ENCODE results near the gene SLC3A2. TPM values are rescaled to one million over a fixed set of nuclear protein-coding genes. Genes with fewer than 3 reads are reported as not detected.
"Not testable (repeated sequence)": the region's sequence is repeated elsewhere in the genome, so short reads cannot be mapped to it uniquely, and the experiment has no call there.

Gene SLC3A2
- total RNA-seq, 2 experiments from 2014 or later, result 443 to 455 TPM

- ChIA-PET POLR2A (interaction anchor here (0.7 kb wide), 1 partner anchor 24 kb away, joined by 12 read pairs; no protein-coding TSS in a partner anchor), CTCF (no interaction called here)
Observed at GRCh38 chr11:62847767-62848314, 32.9 kb upstream of the SLC3A2 start.

- ChIA-PET POLR2A (interaction anchor here (0.6 to 9.4 kb wide), 13 partner anchors 10 to 124 kb away, joined by 3 to 249 read pairs (median 4); partner anchors contain the start of genes HNRNPUL2, SLC3A2, STX5 and TMEM179B), CTCF (interaction anchor here (0.7 to 1.1 kb wide), 3 partner anchors 8 to 30 kb away, joined by 3 read pairs; no protein-coding TSS in a partner anchor)
Observed at GRCh38 chr11:62850911-62851806, 29.5 kb upstream of the SLC3A2 start.

DNA sequence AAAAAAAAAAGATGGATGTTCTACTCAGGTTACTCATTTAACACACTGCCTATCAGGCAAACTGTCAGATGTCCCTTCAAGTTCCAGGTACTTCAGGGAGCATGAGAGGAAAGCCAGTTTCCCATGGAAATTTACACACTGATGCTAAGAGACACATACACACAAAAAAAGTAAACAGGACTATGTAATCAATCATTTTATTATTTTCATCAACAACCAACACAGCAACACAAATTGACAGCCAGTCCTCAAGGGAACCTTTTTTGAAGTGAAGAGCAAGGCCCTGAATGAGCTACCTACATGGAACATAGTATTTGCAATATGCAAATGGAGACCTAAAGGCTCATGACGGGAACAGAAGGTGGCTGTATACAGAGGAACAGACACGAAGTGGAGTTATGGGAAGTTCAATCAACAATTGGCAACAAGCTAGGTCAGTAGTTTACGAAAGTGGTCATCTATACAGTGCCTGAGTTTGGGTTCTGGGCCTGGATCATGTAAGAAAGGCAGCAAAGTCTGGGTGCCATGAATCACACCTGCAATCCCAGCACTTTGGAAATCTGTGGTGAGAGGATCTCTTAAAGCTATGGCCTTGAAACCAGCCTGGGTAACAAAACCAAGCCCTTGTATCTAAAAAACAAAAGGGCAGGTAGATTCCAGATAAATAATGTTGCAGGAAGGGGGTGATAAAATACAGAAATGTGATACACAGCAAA is 28.7 kb upstream of the SLC3A2 start:
- POLR2A ChIA-PET, result interaction anchor here (0.6 to 9.4 kb wide), 8 partner anchors 11 to 211 kb away, joined by 3 to 249 read pairs (median 6); partner anchors contain the start of genes HNRNPUL2, SLC3A2, STX5 and TEX54
- CTCF ChIA-PET, result interaction anchor here (1.1 kb wide), 2 partner anchors 30 to 65 kb away, joined by 3 to 5 read pairs; partner anchors contain the start of gene TMEM179B

GRCh38 chr11:62852523-62853188 is 28.0 kb upstream of the SLC3A2 start:
- POLR2A ChIA-PET, result interaction anchor here (0.6 to 9.4 kb wide), 4 partner anchors 12 to 212 kb away, joined by 6 to 249 read pairs (median 106); partner anchors contain the start of genes SLC3A2, STX5, TEX54 and WDR74
- CTCF ChIA-PET, result interaction anchor here (1.1 to 4.0 kb wide), 3 partner anchors 12 to 66 kb away, joined by 3 to 23 read pairs (median 5); partner anchors contain the start of genes TMEM179B and WDR74

DNA sequence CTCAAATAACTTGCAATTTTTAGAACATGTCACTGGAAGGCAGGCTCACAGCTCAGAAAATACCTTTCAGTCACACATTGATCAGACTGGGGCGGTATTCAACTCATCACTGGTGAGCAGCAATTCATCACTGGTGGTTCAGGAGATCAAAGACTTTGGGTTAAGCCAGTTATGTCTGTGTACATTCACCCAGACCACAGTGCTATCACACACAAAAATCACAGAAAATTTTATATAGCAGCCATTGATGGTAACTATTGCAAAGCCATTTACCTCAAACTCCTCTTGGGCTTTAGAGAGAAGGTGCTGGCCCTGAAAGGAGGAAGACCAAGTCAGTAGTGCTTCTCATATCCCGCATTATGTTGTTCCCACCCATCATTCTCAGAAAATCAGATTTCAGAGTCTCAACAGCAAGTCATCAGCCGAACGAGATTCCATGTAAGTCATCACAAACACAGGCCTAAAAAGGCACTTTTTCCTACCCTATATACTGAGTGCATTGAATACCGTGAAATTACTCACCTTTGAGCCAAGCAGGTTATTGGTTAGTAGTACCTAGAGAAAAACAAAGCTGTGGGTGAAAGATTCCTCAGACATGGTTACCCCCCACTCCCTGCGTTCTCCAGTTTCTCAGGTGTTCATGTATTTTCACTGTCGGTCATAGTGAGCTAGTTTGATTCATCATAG is 27.3 kb upstream of the SLC3A2 start:
- ChIA-PET CTCF (interaction anchor here (1.1 to 5.5 kb wide), 5 partner anchors 10 to 66 kb away, joined by 3 to 46 read pairs (median 23); partner anchors contain the start of genes SLC3A2, TMEM179B and WDR74), POLR2A (interaction anchor here (0.6 to 9.4 kb wide), 11 partner anchors 8 to 250 kb away, joined by 3 to 249 read pairs (median 7); partner anchors contain the start of genes C11orf98, CSKMT, SLC3A2 and STX5)

- CTCF ChIA-PET, result interaction anchor here (1.1 to 5.5 kb wide), 6 partner anchors 10 to 67 kb away, joined by 3 to 46 read pairs (median 16); partner anchors contain the start of genes SLC3A2, TMEM179B and WDR74
- POLR2A ChIA-PET, result interaction anchor here (0.6 to 9.4 kb wide), 19 partner anchors 8 to 263 kb away, joined by 3 to 249 read pairs (median 7); partner anchors contain the start of genes C11orf98, CSKMT, HNRNPUL2 and LBHD1
Observed at GRCh38 chr11:62854013-62854824, 26.5 kb upstream of the SLC3A2 start.

GRCh38 chr11:62854825-62855570 is 25.7 kb upstream of the SLC3A2 start:
- CTCF ChIA-PET, result interaction anchor here (1.2 to 5.5 kb wide), 5 partner anchors 9 to 68 kb away, joined by 3 to 46 read pairs (median 23); partner anchors contain the start of genes SLC3A2, TMEM179B and WDR74

GRCh38 chr11:62855571-62856332 is 24.9 kb upstream of the SLC3A2 start:
- ChIA-PET CTCF (interaction anchor here (0.7 to 5.5 kb wide), 5 partner anchors 8 to 68 kb away, joined by 3 to 46 read pairs (median 23); partner anchors contain the start of genes SLC3A2, TMEM179B and WDR74), POLR2A (interaction anchor here (0.5 to 9.4 kb wide), 28 partner anchors 11 to 313 kb away, joined by 3 to 249 read pairs (median 4); partner anchors contain the start of genes C11orf98, CSKMT, HNRNPUL2 and LBHD1)

More at GRCh38 chr11:62854825-62855570, 25.7 kb upstream of the SLC3A2 start:
- POLR2A ChIA-PET, result interaction anchor here (0.7 to 9.4 kb wide), 20 partner anchors 10 to 312 kb away, joined by 3 to 249 read pairs (median 7); partner anchors contain the start of genes C11orf98, CSKMT, HNRNPUL2 and LBHD1

DNA sequence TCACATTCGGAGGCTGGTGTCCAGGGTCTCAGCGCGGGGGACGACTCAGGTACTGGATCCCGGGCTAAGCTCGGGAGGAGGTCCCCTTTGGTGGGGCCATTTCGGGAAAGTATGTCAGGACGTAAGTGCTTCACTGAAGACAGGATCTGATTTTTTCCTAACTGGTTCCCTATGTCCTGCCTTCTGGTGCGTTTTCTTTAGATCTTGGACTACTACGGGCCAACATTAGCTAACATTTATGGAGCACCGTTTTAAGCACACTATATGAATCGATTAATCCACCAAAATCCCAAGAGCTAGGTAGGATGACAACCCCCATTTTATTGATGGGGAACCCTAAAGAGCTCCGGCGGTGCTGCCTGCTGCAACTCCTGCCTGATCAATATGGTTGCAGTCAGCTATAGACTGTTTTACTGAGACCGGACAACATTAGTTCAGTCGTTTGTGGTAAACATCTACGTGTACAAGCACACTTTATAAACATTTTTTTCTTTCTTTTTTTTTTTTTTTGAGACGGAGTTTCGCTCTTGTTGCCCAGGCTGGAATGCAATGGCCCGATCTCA is 24.3 kb upstream of the SLC3A2 start:
- CTCF ChIA-PET, result interaction anchor here (0.7 to 5.5 kb wide), 4 partner anchors 9 to 69 kb away, joined by 3 to 46 read pairs (median 24); partner anchors contain the start of genes SLC3A2, TMEM179B and WDR74
- POLR2A ChIA-PET, result interaction anchor here (0.5 to 9.4 kb wide), 28 partner anchors 15 to 313 kb away, joined by 3 to 249 read pairs (median 5); partner anchors contain the start of genes C11orf98, CSKMT, HNRNPUL2 and LBHD1

- CTCF ChIA-PET, result interaction anchor here (0.7 to 5.5 kb wide), 3 partner anchors 11 to 70 kb away, joined by 7 to 46 read pairs (median 25); partner anchors contain the start of genes SLC3A2 and TMEM179B
- POLR2A ChIA-PET, result interaction anchor here (0.7 to 9.4 kb wide), 4 partner anchors 17 to 286 kb away, joined by 3 to 249 read pairs (median 88); partner anchors contain the start of genes SLC3A2 and WDR74
Observed at GRCh38 chr11:62857541-62857982, 23.1 kb upstream of the SLC3A2 start.

DNA sequence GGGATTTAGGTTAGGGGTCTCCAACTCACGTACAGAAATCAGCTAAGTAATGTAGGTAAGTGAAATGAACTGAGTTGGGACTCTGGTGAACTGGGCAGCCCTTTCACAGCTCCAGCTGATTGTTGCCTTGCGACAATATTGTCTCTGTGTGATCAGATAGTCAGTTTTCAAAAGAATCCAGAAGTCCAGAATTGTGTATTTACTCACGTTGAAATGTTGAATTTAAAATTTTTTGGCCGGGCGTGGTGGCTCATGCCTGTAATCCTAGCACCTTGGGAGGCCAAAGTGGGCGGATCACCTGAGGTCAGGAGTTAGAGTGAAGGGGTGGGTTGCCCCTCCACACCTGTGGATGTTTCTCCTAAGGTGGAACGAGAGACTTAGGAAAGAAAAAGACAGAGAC is 22.5 kb upstream of the SLC3A2 start:
- POLR2A ChIA-PET, result interaction anchor here (0.7 to 9.4 kb wide), 3 partner anchors 17 to 287 kb away, joined by 6 to 249 read pairs (median 170); partner anchors contain the start of genes SLC3A2 and WDR74
- CTCF ChIA-PET, result interaction anchor here (0.7 to 5.5 kb wide), 3 partner anchors 10 to 71 kb away, joined by 7 to 46 read pairs (median 25); partner anchors contain the start of genes SLC3A2 and TMEM179B

DNA sequence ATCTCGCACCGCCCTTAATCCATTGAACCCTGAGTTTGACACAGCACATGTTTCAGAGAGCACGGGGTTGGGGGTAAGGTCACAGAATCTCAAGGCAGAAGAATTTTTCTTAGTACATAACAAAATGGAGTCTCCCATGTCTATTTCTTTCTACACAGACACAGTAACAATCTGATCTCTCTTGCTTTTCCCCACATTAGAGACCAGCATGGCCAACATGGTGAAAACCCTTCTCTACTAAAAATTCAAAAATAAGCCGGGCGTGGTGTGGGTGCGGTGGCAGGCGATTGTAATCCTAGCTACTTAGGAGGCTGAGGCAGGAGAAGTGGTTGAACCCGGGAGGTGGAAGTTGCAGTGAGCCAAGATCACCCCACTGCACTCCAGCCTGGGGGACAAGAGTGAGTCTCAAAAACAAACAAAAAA is 21.4 kb upstream of the SLC3A2 start:
- CTCF ChIA-PET, result interaction anchor here (0.5 kb wide), 1 partner anchor 155 kb away, joined by 3 read pairs; no protein-coding TSS in a partner anchor
- POLR2A ChIA-PET, result not testable (repeated sequence)

DNA sequence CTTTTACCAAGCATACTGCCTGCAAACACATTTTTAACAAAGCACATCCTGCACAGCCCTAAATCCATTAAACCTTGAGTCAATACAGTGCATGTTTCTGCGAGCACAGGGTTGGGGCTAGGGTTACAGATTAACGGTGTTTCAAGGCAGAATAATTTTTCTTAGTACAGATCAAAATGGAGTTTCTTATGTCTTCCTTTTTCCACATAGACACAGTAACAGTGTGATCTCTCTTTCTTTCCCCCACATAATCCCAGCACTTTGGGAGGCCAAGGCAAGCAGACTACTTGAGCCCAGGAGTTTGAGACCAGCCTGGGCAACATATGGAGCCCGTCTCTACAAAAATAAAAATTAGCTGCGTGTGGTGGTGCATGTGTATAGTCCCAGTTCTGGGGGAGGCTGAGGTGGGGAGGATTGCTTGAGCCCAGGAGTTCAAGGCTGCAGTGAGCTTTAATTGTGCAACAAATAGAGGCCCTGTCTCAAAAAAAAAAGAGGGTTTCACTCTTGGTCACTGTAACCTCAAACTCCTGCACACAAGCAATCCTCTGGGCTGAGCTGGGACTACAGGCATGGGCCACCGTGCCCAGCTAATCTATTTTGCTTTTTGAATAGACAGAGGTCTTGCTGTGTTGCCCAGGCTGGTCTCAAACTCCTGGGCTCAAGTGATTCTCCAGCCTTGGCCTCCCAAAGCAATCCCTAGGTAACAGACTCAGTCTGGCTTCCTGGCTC is 19.7 kb upstream of the SLC3A2 start:
- POLR2A ChIA-PET, result interaction anchor here (0.6 to 2.0 kb wide), 3 partner anchors 20 to 1709 kb away, joined by 4 to 7 read pairs (median 6); partner anchors contain the start of genes STX5 and TEX54
- CTCF ChIA-PET, result interaction anchor here (0.6 to 3.8 kb wide), 6 partner anchors 11 to 89 kb away, joined by 3 to 27 read pairs (median 4); partner anchors contain the start of gene TMEM179B

Measured in activated CD8-positive, alpha-beta memory T cell treated with anti-CD3 and anti-CD28 coated beads for 36 hours (primary cell).